Trophoblast cell (in vitro differentiated cells and primary cell): ENCODE data around the gene NKD1.
A peak's percentile ranks its signal among the peaks of the same experiment; 100 is the strongest.

Source experiments
- DNase-seq, 2 donors: peaks; one replicate each; pipeline ENCODE4 v3.0.0-alpha.2; 2016
- H2AFZ ChIP-seq: 2 replicates; pipeline ENCODE4 v1.6.1; 2013; ENCODE audit warnings: low read length, moderate library complexity, mild to moderate bottlenecking; ENCODE audit not compliant: insufficient read depth, poor library complexity
- H2AK5ac ChIP-seq: 2 replicates; pipeline ENCODE4 v1.6.1; 2013; ENCODE audit warnings: mild to moderate bottlenecking, low read length
- H2BK120ac ChIP-seq: 2 replicates; pipeline ENCODE4 v1.6.1; 2013; ENCODE audit warnings: low read length, mild to moderate bottlenecking, moderate library complexity; ENCODE audit not compliant: insufficient read depth, poor library complexity
- H2BK12ac ChIP-seq: 2 replicates; pipeline ENCODE4 v1.6.1; 2013; ENCODE audit warnings: mild to moderate bottlenecking, low read length, moderate library complexity
- H2BK5ac ChIP-seq: 2 replicates; pipeline ENCODE4 v1.6.1; 2013; ENCODE audit warnings: low read length, low read depth, moderate library complexity, mild to moderate bottlenecking; ENCODE audit not compliant: poor library complexity
- H3K14ac ChIP-seq: 2 replicates; pipeline ENCODE4 v1.6.1; 2013; ENCODE audit warnings: mild to moderate bottlenecking, low read length
- H3K18ac ChIP-seq: 2 replicates; pipeline ENCODE4 v1.6.1; 2013; ENCODE audit warnings: mild to moderate bottlenecking, low read length
- H3K23ac ChIP-seq: 2 replicates; pipeline ENCODE4 v1.6.1; 2013; ENCODE audit warnings: low read length
- H3K27ac ChIP-seq: 2 replicates; pipeline ENCODE4 v1.5.1; 2013; ENCODE audit warnings: low read depth, mild to moderate bottlenecking, inconsistent platforms, low read length, moderate library complexity
- H3K27me3 ChIP-seq: 2 replicates; pipeline ENCODE4 v1.6.1; 2013; ENCODE audit warnings: inconsistent platforms, mild to moderate bottlenecking, low read length, moderate library complexity; ENCODE audit not compliant: insufficient read depth
- H3K36me3 ChIP-seq, 2 experiments: 1 replicate in 1 of 2; 2 replicates in 1 of 2; pipeline ENCODE4 v1.6.1; 2013; ENCODE audit warnings: low read length in 2 of 2, mild to moderate bottlenecking in 2 of 2, moderate library complexity in 1 of 2; ENCODE audit not compliant: insufficient read depth in 2 of 2, control insufficient read depth in 1 of 2
- H3K4ac ChIP-seq: 2 replicates; pipeline ENCODE4 v1.6.1; 2013; ENCODE audit warnings: low read depth, mild to moderate bottlenecking, low read length, moderate library complexity
- H3K4me1 ChIP-seq, 2 experiments: 1 replicate in 1 of 2; 2 replicates in 1 of 2; pipeline ENCODE4 v1.6.1; 2013; ENCODE audit warnings: low read length in 2 of 2, mild to moderate bottlenecking in 2 of 2, moderate library complexity in 1 of 2; ENCODE audit not compliant: insufficient read depth in 2 of 2, control insufficient read depth in 1 of 2
- H3K4me2 ChIP-seq: 2 replicates; pipeline ENCODE4 v1.6.1; 2013; ENCODE audit warnings: inconsistent platforms, mild to moderate bottlenecking, low read length, moderate library complexity
- H3K4me3 ChIP-seq: 2 replicates; pipeline ENCODE4 v1.5.1; 2013; ENCODE audit warnings: mild to moderate bottlenecking, low read depth, low read length, inconsistent platforms
- H3K79me1 ChIP-seq: one replicate; pipeline ENCODE4 v1.6.1; 2013; ENCODE audit warnings: low read length
- H3K79me2 ChIP-seq: 2 replicates; pipeline ENCODE4 v1.6.1; 2013; ENCODE audit warnings: low read length, mild to moderate bottlenecking; ENCODE audit not compliant: control insufficient read depth, insufficient read depth, poor library complexity
- H3K9ac ChIP-seq: 2 replicates; pipeline ENCODE4 v1.6.1; 2013; ENCODE audit warnings: mild to moderate bottlenecking, low read length
- H3K9me3 ChIP-seq: 2 replicates; pipeline ENCODE4 v1.6.1; 2013; ENCODE audit warnings: low read depth, mild to moderate bottlenecking, control low read depth, inconsistent platforms, low read length; ENCODE audit not compliant: insufficient read depth
- H4K12ac ChIP-seq: 2 replicates; pipeline ENCODE4 v1.6.1; 2013; ENCODE audit warnings: low read depth, mild to moderate bottlenecking, low read length, moderate library complexity
- H4K8ac ChIP-seq: 2 replicates; pipeline ENCODE4 v1.6.1; 2013; ENCODE audit warnings: low read depth, mild to moderate bottlenecking, low read length, moderate library complexity
- H4K91ac ChIP-seq: one replicate; pipeline ENCODE4 v1.6.1; 2013; ENCODE audit warnings: low read depth, mild to moderate bottlenecking, low read length, moderate library complexity
- WGBS: extraction: QIAGEN DNeasy Blood & Tissue Kit; methylation state at CpG from one replicate; pipeline ENCODE4 v1.1.7; 2013; ENCODE audit warnings: missing lambda C conversion rate; ENCODE audit not compliant: insufficient read length, insufficient coverage; ENCODE audit errors: extremely low coverage; 5-methylcytosine and 5-hydroxymethylcytosine counted together

NKD1 gene

GRCh38 chr16:50665128-50665878 is 117.1 kb downstream of the NKD1 start:
- Histone ChIP-seq H3K4me2 (peak overlapping the region; percentile 68), H3K79me1 (peaks cover 3% of the 10 kb centered on the region), H3K9me3 (no peaks in the 10 kb centered on the region), H3K18ac (no peak overlapping the region), H4K12ac (peak overlapping the region; percentile 59), H3K27ac (no peak overlapping the region), H3K14ac (peak overlapping the region; percentile 58), H3K4me3 (no peak overlapping the region), H3K4me1 (peaks cover 10 to 14% of the 10 kb centered on the region in 2 experiments), H2BK120ac (peak overlapping the region; percentile 5), H3K36me3 (no peaks in the 10 kb centered on the region), H3K27me3 (no peaks in the 10 kb centered on the region), H2AK5ac (peak overlapping the region; percentile 68), H2AFZ (peak overlapping the region; percentile 35), H3K23ac (no peak overlapping the region), H4K91ac (peak overlapping the region; percentile 56), H2BK12ac (peak overlapping the region; percentile 79), H4K8ac (peak overlapping the region; percentile 63), H3K79me2 (peaks cover 3% of the 10 kb centered on the region), H3K9ac (no peak overlapping the region), H2BK5ac (peak overlapping the region; percentile 14), H3K4ac (no peak overlapping the region)
- WGBS = no CpG with 5 or more reads among the region's 40 CpGs
- peak; percentile 68 to 94 for DNase-seq

- peaks cover 3% of the 10 kb centered on the region for H3K79me1 ChIP-seq
- no peak overlapping the region for H3K9ac ChIP-seq
- H3K36me3 ChIP-seq = no peaks in the 10 kb centered on the region
- H3K4me1 ChIP-seq = peaks cover 8 to 14% of the 10 kb centered on the region in 2 experiments
- no CpG with 5 or more reads among the region's 9 CpGs for WGBS
- no peak overlapping the region for H2BK12ac ChIP-seq
- peaks cover 3% of the 10 kb centered on the region for H3K79me2 ChIP-seq
- DNase-seq = no peak
- H3K4ac ChIP-seq = no peak overlapping the region
- no peak overlapping the region for H4K8ac ChIP-seq
- no peak overlapping the region for H2BK5ac ChIP-seq
- no peak overlapping the region for H3K23ac ChIP-seq
- H3K27ac ChIP-seq = no peak overlapping the region
- no peak overlapping the region for H2AK5ac ChIP-seq
- no peaks in the 10 kb centered on the region for H3K27me3 ChIP-seq
- no peak overlapping the region for H3K14ac ChIP-seq
- no peak overlapping the region for H3K4me3 ChIP-seq
- no peak overlapping the region for H3K18ac ChIP-seq
- no peak overlapping the region for H2AFZ ChIP-seq
- no peak overlapping the region for H3K4me2 ChIP-seq
- H4K12ac ChIP-seq = no peak overlapping the region
- peaks cover 4% of the 10 kb centered on the region for H3K9me3 ChIP-seq
- H4K91ac ChIP-seq = no peak overlapping the region
- H2BK120ac ChIP-seq = no peak overlapping the region
Measured at GRCh38 chr16:50666658-50667496, 118.7 kb downstream of the NKD1 start.

- Histone ChIP-seq H3K14ac (no peak overlapping the region), H3K27ac (no peak overlapping the region), H2AFZ (no peak overlapping the region), H3K4ac (no peak overlapping the region), H3K9me3 (peaks cover 8% of the 10 kb centered on the region), H3K4me1 (peaks cover 8 to 14% of the 10 kb centered on the region in 2 experiments), H3K79me1 (peaks cover 3% of the 10 kb centered on the region), H2BK120ac (no peak overlapping the region), H4K12ac (no peak overlapping the region), H3K4me3 (no peak overlapping the region), H2BK5ac (no peak overlapping the region), H3K9ac (no peak overlapping the region), H3K18ac (no peak overlapping the region), H2AK5ac (no peak overlapping the region), H2BK12ac (no peak overlapping the region), H3K23ac (no peak overlapping the region), H3K36me3 (peaks cover 0 to 1% of the 10 kb centered on the region in 2 experiments), H3K27me3 (no peaks in the 10 kb centered on the region), H4K8ac (no peak overlapping the region), H4K91ac (no peak overlapping the region), H3K4me2 (no peak overlapping the region), H3K79me2 (peaks cover 3% of the 10 kb centered on the region)
- DNase-seq = no peak
- no CpG with 5 or more reads among the region's 21 CpGs for WGBS
Measured at GRCh38 chr16:50667497-50668367, 119.5 kb downstream of the NKD1 start.

DNA sequence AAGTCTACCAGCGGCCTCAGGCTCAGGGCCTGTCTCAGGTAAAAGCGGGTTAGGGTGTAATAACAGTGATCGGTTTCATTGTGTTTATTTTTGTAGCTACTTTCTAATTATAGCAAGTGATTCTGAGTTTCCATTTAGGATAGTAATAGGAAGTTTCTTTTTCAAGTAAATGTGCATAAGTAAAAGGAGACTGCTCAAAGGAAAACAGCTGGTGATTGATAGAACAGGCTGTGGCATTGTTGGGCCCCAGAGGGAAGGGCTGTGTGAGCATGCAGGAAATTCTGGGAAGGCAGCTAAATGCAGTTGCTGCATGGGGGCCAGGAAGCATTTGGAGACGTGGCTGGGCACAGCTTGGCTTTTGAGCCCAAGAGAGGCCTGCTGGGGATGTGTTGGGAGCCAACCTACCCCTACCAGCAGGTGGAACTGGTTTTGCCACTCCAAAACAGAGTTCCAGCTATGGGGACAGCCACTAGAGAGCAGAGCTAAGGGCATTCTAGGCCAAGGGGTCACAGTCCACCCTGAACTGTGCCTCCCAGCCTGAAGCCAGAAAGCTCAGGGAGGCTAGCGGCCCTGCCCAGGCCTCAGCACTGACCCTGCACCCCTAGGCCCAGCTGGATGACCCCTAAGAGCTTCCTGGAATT is 120.3 kb downstream of the NKD1 start:
- Histone ChIP-seq H3K4ac (no peak overlapping the region), H4K12ac (no peak overlapping the region), H4K8ac (no peak overlapping the region), H3K79me1 (peaks cover 3% of the 10 kb centered on the region), H3K36me3 (peaks cover 0 to 1% of the 10 kb centered on the region in 2 experiments), H3K9ac (no peak overlapping the region), H2AK5ac (no peak overlapping the region), H3K14ac (no peak overlapping the region), H3K4me2 (no peak overlapping the region), H3K4me3 (no peak overlapping the region), H3K4me1 (peaks cover 8 to 14% of the 10 kb centered on the region in 2 experiments), H4K91ac (no peak overlapping the region), H2BK120ac (no peak overlapping the region), H2BK12ac (no peak overlapping the region), H3K27ac (no peak overlapping the region), H3K79me2 (peaks cover 3% of the 10 kb centered on the region), H3K9me3 (peaks cover 8% of the 10 kb centered on the region), H3K18ac (no peak overlapping the region), H2BK5ac (no peak overlapping the region), H2AFZ (peak overlapping the region; percentile 43), H3K27me3 (no peaks in the 10 kb centered on the region), H3K23ac (no peak overlapping the region)
- WGBS = no CpG with 5 or more reads among the region's 5 CpGs
- peak in 1 of 2 donors; percentile 46 for DNase-seq
